22Rv1 (cell line): ENCODE measurements around the gene PIAS1.

ENCODE experiments used
- CTCF ChIP-seq: fragments of 450-650 bp; IDR thresholded peaks from 2 replicates; pipeline ENCODE4 v1.5.1; 2017; ENCODE audit warnings: mild to moderate bottlenecking
- ZFX ChIP-seq: fragments of 450-650 bp; IDR thresholded peaks from 2 replicates; pipeline ENCODE4 v1.6.1; 2017; ENCODE audit warnings: antibody characterized with exemption, borderline replicate concordance

GRCh38 chr15:68152342-68152741, 98.2 kb downstream of the PIAS1 start:
- TF ChIP-seq CTCF (no peak), ZFX (no peak)
